Neural progenitor cell (in vitro differentiated cells): ENCODE results near the gene LGALS12. TPM values are rescaled to one million over a fixed set of nuclear protein-coding genes. Genes with fewer than 3 reads are reported as not detected.
A peak's percentile ranks its signal among the peaks of the same experiment; 100 is the strongest.

ENCODE experiments used
- DNase-seq: peaks from one replicate; pipeline ENCODE4 v3.0.0-alpha.2; 2016; ENCODE audit warnings: low spot score
- H2AFZ ChIP-seq: fragments of 200-600 bp; sonication (generic); replicated peaks from 2 replicates; pipeline ENCODE4 v1.6.1; 2016; ENCODE audit warnings: antibody characterized with exemption
- H3F3A ChIP-seq: fragments of 200-600 bp; sonication (generic); 2 replicates; pipeline ENCODE4 v1.6.1; 2016; ENCODE audit warnings: antibody characterized with exemption, low read depth
- H3K27ac ChIP-seq: fragments of 200-600 bp; sonication (generic); 2 replicates; pipeline ENCODE4 v1.5.1; 2016; ENCODE audit warnings: mild to moderate bottlenecking
- H3K27me3 ChIP-seq: fragments of 200-600 bp; sonication (generic); 2 replicates; pipeline ENCODE4 v1.6.1; 2016; ENCODE audit warnings: mild to moderate bottlenecking, moderate library complexity
- H3K36me3 ChIP-seq: fragments of 200-600 bp; sonication (generic); 2 replicates; pipeline ENCODE4 v1.5.1; 2016
- H3K4me1 ChIP-seq: fragments of 200-600 bp; sonication (generic); 2 replicates; pipeline ENCODE4 v1.6.1; 2016; ENCODE audit warnings: mixed run types
- H3K4me2 ChIP-seq: fragments of 200-600 bp; sonication (generic); 2 replicates; pipeline ENCODE4 v1.6.1; 2016
- H3K4me3 ChIP-seq: fragments of 200-600 bp; sonication (generic); 2 replicates; pipeline ENCODE4 v1.5.1; 2016
- H3K79me2 ChIP-seq: fragments of 200-600 bp; sonication (generic); 2 replicates; pipeline ENCODE4 v1.6.1; 2016; ENCODE audit warnings: low read depth
- H3K9ac ChIP-seq: fragments of 200-600 bp; sonication (generic); 2 replicates; pipeline ENCODE4 v1.6.1; 2016
- H3K9me3 ChIP-seq: fragments of 200-600 bp; sonication (generic); 2 replicates; pipeline ENCODE4 v1.5.1; 2016; ENCODE audit warnings: low read depth
- H4K20me1 ChIP-seq: fragments of 200-600 bp; sonication (generic); 2 replicates; pipeline ENCODE4 v1.6.1; 2016; ENCODE audit warnings: low read depth
- H3K27ac Mint-ChIP-seq: 3 replicates; pipeline ENCODE4 v1.8.0; 2021; ENCODE audit warnings: mixed read lengths
- H3K27me3 Mint-ChIP-seq: 2 replicates; pipeline ENCODE4 v1.8.0; 2022; ENCODE audit warnings: low read depth, mild to moderate bottlenecking, inconsistent platforms, moderate library complexity, mixed read lengths; ENCODE audit not compliant: insufficient read depth
- H3K36me3 Mint-ChIP-seq: 3 replicates; pipeline ENCODE4 v1.8.0; 2021; ENCODE audit warnings: mixed read lengths
- H3K4me1 Mint-ChIP-seq: 3 replicates; pipeline ENCODE4 v1.8.0; 2021; ENCODE audit warnings: mixed read lengths
- H3K4me3 Mint-ChIP-seq: 3 replicates; pipeline ENCODE4 v1.8.0; 2021; ENCODE audit warnings: mild to moderate bottlenecking, moderate library complexity, mixed read lengths
- H3K9me3 Mint-ChIP-seq: 3 replicates; pipeline ENCODE4 v1.8.0; 2020; ENCODE audit warnings: mixed read lengths
- EZH2 ChIP-seq: fragments of 200-600 bp; sonication (generic); IDR thresholded peaks from 2 replicates; pipeline ENCODE4 v1.6.1; 2017; ENCODE audit warnings: antibody characterized with exemption, mild to moderate bottlenecking, moderate library complexity
- EZH2phosphoT487 ChIP-seq: fragments of 200-600 bp; sonication (generic); IDR thresholded peaks from 2 replicates; pipeline ENCODE4 v1.6.1; 2017; ENCODE audit warnings: antibody characterized with exemption
- total RNA-seq: library from RNA; depleted of rRNA; stranded (reverse); fragments of >200 nt; gene quantifications from 2 replicates; pipeline ENCODE4 v1.2.3, GENCODE V29; 2015; ENCODE audit warnings: low replicate concordance
- TF ChIP-seq, protein P1 (sequence below): fragments of 200-600 bp; sonication (generic); IDR thresholded peaks from 2 replicates; pipeline ENCODE4 v1.5.1; 2017; ENCODE audit warnings: antibody characterized with exemption, mild to moderate bottlenecking

Gene LGALS12
- total RNA-seq, 1 donor from 2014 or later = not detected

DNA sequence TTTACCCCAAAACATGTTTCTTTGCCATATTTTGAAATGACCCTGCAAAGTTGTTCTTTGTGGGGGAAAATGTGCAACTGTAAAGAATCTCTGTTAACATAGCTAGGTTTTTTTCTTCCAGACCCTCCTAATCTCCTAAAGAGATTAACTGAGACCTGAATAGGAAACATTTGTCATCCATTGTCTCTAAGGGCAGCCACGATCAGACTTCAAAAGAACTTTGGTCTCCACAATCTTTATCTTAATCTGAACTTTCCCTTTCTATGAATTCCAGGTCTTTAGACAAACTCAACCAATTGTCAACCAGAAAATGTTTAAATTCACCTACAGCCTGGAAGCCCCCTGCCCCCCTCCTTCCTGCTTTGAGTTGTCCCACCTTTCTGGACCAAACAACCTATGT, 4.6 kb upstream of the LGALS12 start:
- Mint-ChIP-seq H3K27ac (no peak overlapping the region), H3K9me3 (peaks cover 21% of the 10 kb centered on the region), H3K4me1 (peaks cover 2% of the 10 kb centered on the region), H3K36me3 (no peaks in the 10 kb centered on the region), H3K4me3 (no peak overlapping the region), H3K27me3 (peaks cover 12% of the 10 kb centered on the region)
- no peaks in the 10 kb centered on the region for H3K36me3 ChIP-seq
- peaks cover 10% of the 10 kb centered on the region for H3K27me3 ChIP-seq
- H3K79me2 ChIP-seq = no peaks in the 10 kb centered on the region
- peak overlapping the region; percentile 49 for H3K4me2 ChIP-seq
- no peaks in the 10 kb centered on the region for H3K9me3 ChIP-seq
- H3K4me1 ChIP-seq = peaks cover 21% of the 10 kb centered on the region
- peaks cover 9% of the 10 kb centered on the region for H3F3A ChIP-seq
- TF ChIP-seq, protein P1, sequence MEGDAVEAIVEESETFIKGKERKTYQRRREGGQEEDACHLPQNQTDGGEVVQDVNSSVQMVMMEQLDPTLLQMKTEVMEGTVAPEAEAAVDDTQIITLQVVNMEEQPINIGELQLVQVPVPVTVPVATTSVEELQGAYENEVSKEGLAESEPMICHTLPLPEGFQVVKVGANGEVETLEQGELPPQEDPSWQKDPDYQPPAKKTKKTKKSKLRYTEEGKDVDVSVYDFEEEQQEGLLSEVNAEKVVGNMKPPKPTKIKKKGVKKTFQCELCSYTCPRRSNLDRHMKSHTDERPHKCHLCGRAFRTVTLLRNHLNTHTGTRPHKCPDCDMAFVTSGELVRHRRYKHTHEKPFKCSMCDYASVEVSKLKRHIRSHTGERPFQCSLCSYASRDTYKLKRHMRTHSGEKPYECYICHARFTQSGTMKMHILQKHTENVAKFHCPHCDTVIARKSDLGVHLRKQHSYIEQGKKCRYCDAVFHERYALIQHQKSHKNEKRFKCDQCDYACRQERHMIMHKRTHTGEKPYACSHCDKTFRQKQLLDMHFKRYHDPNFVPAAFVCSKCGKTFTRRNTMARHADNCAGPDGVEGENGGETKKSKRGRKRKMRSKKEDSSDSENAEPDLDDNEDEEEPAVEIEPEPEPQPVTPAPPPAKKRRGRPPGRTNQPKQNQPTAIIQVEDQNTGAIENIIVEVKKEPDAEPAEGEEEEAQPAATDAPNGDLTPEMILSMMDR = no peak
- no peak for TF ChIP-seq EZH2
- peak; percentile 61 for TF ChIP-seq EZH2phosphoT487
- H2AFZ ChIP-seq = no peak overlapping the region
- no peaks in the 10 kb centered on the region for H4K20me1 ChIP-seq
- H3K4me3 ChIP-seq = no peak overlapping the region
- no peak overlapping the region for H3K27ac ChIP-seq
- peak; percentile 58 for DNase-seq
- H3K9ac ChIP-seq = no peak overlapping the region

DNA sequence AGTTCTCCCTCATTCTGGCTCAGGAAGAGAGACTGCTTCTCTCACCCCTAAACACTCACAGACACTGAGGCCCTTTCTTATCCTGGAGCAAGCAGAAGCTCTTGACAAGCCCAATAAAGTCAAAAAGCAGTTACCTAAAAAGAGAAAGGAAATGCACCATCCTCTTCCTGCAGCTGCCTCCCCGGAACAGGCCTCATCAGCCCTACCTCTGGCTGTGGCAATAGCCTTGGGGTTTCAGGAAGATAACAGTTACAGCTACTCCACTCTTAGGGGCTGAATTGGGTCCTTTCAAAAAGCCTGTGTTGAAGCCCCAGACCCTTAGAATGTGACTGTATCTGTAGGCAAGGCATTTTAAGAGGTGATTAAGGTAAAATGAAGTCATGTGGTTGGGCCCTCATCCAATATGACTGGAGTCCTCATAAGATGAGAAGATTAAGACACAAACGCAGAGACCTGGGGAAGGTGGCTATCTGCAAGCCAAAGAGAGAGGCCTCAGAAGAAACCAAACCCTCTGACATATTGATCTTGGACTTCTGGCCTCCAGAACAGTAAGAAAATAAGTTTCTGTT, 3.5 kb upstream of the LGALS12 start:
- Mint-ChIP-seq H3K4me3 (no peak overlapping the region), H3K36me3 (no peaks in the 10 kb centered on the region), H3K27me3 (peaks cover 12% of the 10 kb centered on the region), H3K9me3 (peaks cover 21% of the 10 kb centered on the region), H3K27ac (peak overlapping the region; percentile 22), H3K4me1 (peaks cover 2% of the 10 kb centered on the region)
- TF ChIP-seq, protein P1 = no peak
- TF ChIP-seq EZH2 (no peak), EZH2phosphoT487 (no peak)
- Histone ChIP-seq H3K9ac (no peak overlapping the region), H3K79me2 (no peaks in the 10 kb centered on the region), H3K27me3 (peaks cover 10% of the 10 kb centered on the region), H3K9me3 (no peaks in the 10 kb centered on the region), H3K36me3 (no peaks in the 10 kb centered on the region), H3F3A (peaks cover 9% of the 10 kb centered on the region), H3K4me2 (no peak overlapping the region), H2AFZ (no peak overlapping the region), H4K20me1 (no peaks in the 10 kb centered on the region), H3K27ac (no peak overlapping the region), H3K4me1 (peaks cover 21% of the 10 kb centered on the region), H3K4me3 (no peak overlapping the region)
- DNase-seq = no peak

DNA sequence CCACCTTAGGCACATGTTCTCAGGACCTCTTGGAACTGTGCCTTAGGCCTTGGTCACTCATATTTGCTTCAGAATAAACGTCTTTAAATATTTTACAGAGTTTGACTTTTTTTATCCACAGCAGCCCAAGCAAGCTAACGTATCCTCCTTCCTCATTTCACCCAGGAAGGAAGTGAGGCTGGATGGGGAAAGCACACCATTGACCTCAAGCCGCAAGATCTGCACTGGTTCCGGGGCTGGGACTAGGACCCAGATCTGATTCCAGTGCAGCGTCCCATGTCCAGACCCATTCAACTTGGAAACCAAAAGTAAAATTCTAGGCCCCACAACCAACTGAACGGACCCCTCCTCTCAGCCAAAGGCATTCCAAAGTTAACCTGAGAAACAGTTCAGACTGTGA, 2.4 kb upstream of the LGALS12 start:
- Histone ChIP-seq H3K36me3 (no peaks in the 10 kb centered on the region), H3K9ac (no peak overlapping the region), H3F3A (peaks cover 9% of the 10 kb centered on the region), H2AFZ (no peak overlapping the region), H3K4me1 (peaks cover 21% of the 10 kb centered on the region), H3K4me3 (no peak overlapping the region), H4K20me1 (no peaks in the 10 kb centered on the region), H3K27me3 (peaks cover 10% of the 10 kb centered on the region), H3K9me3 (no peaks in the 10 kb centered on the region), H3K4me2 (no peak overlapping the region), H3K27ac (no peak overlapping the region), H3K79me2 (no peaks in the 10 kb centered on the region)
- Mint-ChIP-seq H3K9me3 (peaks cover 21% of the 10 kb centered on the region), H3K4me3 (no peak overlapping the region), H3K36me3 (no peaks in the 10 kb centered on the region), H3K27me3 (peaks cover 12% of the 10 kb centered on the region), H3K27ac (peak overlapping the region; percentile 51), H3K4me1 (peaks cover 2% of the 10 kb centered on the region)
- no peak for DNase-seq
- TF ChIP-seq EZH2 = no peak
- no peak for TF ChIP-seq EZH2phosphoT487
- TF ChIP-seq, protein P1 = no peak
